Dermis blood vessel endothelial cell (primary cell): ENCODE data around the gene CNTNAP2. TPM values are rescaled to one million over a fixed set of nuclear protein-coding genes. Genes with fewer than 3 reads are reported as not detected.

Source experiments
- DNase-seq: peaks from one replicate; pipeline ENCODE4 v3.0.0; 2010
- total RNA-seq: library from RNA; depleted of rRNA; stranded (reverse); fragments of >200 nt; gene quantifications from 2 replicates; pipeline ENCODE4 v1.2.3, GENCODE V29; 2014

Gene CNTNAP2
- total RNA-seq, 1 donor from 2014 or later: not detected

DNA sequence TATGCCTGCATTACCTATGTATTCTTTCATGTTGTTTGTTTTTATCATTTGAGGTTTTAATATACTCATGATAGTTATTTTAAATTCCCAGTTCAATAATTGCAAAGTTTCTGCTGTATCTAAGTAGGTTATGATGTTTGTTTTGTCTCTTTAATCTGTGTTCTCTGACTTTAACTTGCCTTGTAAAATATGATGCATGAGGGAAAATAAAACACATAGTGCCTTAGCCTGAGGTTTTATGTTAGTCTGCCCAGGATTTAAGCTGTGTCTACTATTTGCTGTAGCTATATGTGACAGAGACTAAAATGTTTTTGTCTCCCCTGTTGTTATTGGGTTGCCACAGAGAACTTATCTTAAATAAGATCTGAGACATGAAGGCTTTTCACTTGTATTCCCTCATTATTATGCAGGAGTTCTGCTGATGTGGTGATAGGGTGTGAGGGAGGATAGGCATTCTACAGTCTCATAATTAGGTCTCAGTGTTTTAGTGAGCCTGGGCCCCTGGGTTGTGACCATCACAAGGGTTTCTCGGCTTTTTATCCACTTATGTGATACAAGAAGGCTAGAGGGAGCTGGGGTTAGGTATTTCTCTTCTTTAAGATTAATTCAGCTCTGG lies 582.5 kb downstream of the CNTNAP2 start:
- DNase-seq: no peak

- DNase-seq: no peak
Measured at GRCh38 chr7:146700015-146700560, 583.5 kb downstream of the CNTNAP2 start.

GRCh38 chr7:146701166-146701565 lies 584.6 kb downstream of the CNTNAP2 start:
- no peak for DNase-seq

DNA sequence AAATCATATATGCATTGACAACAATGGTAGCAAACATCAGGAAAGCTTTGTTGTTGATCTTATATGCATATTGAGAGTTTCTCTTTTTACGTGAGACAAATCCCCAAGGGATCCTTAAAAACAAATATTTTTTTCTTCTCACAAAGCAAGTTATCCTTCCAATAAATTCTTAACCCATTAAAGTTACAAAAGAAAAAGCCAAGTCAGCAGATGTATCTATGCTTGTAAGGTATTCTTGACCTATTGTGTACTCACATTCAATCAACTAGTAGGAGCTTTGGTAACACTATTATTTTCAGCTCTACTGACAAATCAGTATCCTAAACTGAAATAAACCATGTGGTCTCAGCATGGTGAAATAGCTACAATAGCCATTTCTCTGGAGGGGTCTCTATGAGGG lies 586.3 kb downstream of the CNTNAP2 start:
- no peak for DNase-seq

GRCh38 chr7:146709451-146710027 lies 592.9 kb downstream of the CNTNAP2 start:
- no peak for DNase-seq

DNA sequence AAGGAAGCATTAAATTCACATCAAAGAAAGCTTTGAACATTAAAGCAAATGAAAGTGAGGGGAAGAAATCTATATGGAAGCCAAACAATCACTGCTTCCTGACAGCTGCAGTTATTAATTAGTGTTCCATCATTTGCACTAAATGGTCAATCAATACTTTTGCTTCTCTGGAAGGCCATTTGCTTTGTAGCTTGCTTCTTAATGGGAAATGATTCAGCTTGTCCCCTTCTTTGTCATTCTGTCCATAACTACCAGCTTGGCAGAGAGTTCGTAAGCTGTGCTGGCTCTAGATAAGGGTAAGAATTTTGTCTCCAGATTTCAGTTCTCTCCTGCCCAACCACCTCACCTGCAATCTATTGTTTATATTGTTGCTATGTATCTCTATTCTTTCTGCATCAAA lies 596.6 kb downstream of the CNTNAP2 start:
- no peak for DNase-seq

DNA sequence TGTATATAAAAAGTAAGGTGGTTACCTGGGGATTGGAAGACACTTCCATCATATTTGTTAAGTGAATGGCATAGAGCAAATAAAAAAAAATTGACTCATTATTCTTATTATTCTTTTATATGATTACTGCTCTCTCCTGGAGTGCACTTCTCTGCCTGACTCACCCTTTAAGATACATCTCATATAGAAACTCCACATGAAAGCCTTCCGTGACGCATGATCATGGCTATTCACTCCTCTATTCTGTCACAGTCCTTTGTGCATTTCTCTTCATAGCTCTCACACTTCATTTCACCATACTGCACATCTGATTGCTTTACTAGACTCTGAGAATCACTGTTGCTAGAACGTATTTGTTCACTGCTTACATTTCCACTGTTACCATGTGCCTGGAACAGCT lies 597.3 kb downstream of the CNTNAP2 start:
- DNase-seq: no peak

DNA sequence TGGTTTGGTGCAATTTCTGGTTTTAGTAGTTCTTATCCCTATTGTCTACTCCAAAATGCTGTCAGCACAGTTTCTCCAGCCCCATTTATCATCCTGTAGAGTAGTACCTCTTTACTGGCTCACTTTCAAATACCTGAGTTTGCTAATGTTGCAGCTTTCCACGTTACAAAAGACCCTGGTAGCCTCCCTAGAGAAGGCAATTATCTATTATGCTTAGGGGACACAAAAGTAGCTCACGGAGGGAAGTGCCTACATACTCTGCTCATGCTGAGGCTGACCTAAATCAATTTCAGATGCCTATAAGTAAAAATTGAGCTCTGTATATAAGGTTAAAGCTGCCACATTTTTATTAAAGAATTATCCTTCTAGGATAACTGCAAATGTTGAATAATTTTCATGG lies 603.6 kb downstream of the CNTNAP2 start:
- no peak for DNase-seq

DNA sequence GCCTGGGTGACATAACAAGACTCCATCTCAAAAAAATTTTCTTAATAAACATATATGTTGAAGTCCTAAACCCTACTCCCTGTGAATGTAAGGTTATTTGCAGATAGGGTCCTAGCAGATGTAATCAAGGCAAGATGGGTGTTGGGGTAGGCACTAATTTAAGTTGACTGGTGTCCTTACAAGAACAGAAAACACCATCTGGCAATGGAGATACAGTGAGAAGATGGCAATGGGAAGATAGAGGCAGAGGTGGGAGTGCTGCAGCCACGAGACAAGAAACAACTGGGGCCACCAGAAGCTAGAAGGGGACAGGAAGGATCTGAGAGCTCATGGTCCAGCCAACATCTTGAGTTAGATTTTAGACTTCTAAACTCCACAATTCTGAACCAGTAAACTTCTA lies 606.4 kb downstream of the CNTNAP2 start:
- DNase-seq: no peak

- no peak for DNase-seq
Measured at GRCh38 chr7:146725520-146725919, 608.9 kb downstream of the CNTNAP2 start.

DNA sequence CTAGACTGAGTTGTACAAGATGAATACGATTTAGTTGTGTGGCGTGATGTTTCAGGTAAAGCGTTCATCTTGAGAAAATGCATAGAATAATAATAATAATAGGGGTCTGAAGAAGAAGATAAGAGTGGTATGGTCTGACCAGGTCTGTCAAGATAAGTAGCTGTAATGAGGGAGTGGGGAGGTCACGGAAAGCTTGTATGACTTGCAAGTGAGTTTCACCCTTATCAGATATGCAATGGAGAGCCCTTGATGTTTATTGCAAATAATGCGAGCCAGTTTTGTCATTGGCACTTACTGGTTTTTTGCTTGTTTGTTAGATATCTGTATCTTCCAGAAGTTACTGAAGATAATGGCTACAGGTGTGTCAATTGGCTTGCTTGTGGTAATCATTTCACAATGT lies 611.5 kb downstream of the CNTNAP2 start:
- DNase-seq: no peak

DNA sequence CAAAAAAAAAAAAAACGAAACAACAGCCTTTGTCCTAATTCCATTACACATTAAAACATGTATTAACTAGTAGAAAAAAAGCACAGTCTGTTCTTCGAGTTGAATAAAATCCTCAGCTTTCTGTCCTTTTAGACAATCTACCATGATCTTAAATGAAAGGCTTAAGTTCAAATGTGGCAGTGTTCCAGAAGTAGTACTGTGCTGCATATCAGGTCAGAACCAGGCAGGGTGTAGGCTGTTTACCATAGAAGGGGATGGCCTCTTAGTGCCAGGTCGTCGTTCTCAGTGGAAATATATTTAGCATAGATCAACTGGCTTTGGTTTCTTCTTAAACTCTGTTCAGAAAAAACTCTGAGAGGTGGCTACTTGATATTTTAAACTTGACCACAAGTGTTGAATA lies 612.0 kb downstream of the CNTNAP2 start:
- DNase-seq: no peak

DNA sequence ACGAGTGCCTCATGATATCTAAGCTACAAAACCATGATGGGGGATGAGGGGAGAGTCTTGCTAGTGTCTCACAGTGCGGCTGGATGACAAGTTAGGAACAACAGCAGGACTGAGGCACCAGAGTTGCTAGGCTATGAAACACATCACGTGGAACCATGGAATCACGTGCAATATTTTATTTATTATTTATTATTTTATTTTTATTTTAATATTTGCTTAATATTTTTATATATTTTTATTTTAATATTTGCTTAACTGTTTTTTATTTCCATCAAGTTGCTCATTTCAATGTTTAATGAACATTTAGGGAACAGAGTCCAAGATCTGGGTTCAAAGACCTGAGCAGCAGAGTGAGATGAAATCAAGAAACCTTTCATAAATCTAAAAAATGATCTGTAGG lies 614.6 kb downstream of the CNTNAP2 start:
- no peak for DNase-seq

- DNase-seq: no peak
Measured at GRCh38 chr7:146735992-146736391, 619.4 kb downstream of the CNTNAP2 start.

- no peak for DNase-seq
Measured at GRCh38 chr7:146736446-146737190, 620.0 kb downstream of the CNTNAP2 start.

DNA sequence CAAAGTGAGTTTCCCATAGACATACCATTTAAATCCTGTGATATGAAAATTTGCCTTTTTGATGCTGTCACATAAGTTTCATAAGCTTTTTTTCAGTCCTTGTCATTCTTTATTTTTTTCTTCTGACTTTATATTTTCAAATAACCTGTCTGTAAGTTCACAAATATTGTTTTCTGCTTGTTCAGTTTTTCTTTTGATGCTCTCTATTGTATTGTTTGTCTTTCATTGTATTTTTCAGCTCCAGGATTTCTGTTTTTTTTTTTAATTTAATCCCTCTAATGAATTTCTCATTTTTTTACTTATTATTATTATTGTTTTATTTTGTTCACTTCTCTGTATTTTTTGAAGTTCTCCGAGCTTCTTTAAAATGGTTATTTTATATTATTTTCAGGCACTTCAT lies 623.4 kb downstream of the CNTNAP2 start:
- no peak for DNase-seq

- no peak for DNase-seq
Measured at GRCh38 chr7:146741911-146742310, 625.3 kb downstream of the CNTNAP2 start.

- no peak for DNase-seq
Measured at GRCh38 chr7:146754385-146754784, 637.8 kb downstream of the CNTNAP2 start.

- DNase-seq: no peak
Measured at GRCh38 chr7:146755585-146755984, 639.0 kb downstream of the CNTNAP2 start.

- DNase-seq: no peak
Measured at GRCh38 chr7:146764458-146764857, 647.9 kb downstream of the CNTNAP2 start.

DNA sequence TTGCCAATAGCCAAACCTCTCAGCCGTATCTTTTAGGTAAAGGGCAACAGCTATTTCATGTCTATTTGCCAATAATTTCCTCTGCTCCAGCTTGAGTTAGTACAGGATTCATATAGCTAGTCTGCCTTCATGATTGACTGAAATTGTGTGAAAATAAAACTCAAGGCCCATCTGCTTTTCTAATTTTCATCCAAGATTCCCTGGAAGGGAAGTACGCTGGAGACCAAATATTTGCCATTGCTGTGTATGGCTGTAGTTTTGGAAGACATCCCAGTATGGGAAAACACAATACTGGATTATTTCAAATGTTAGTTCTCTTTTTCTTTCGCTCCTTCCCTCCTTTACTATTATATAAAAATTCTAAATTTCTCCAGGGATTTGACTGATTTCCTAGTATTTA lies 652.4 kb downstream of the CNTNAP2 start:
- no peak for DNase-seq

- DNase-seq: no peak
Measured at GRCh38 chr7:146772601-146773000, 656.0 kb downstream of the CNTNAP2 start.

DNA sequence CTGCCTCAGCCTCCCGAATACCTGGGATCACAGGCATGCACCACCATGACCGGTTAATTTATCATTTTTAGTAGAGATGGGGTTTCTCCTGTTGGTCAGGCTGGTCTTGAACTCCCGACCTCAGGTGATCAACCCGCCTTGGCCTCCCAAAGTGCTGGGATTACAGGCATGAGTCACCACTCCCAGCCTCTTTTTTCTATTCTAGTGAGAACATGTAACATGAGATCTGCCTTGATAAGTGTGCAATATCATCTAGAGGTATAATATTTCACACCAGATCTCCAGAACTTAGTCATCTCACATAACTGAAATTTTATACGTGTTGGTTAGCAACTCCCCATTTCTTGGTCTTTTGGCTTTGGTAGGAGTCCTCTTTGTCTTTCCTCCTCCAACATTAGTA lies 656.9 kb downstream of the CNTNAP2 start:
- no peak for DNase-seq
